Measurements from ENCODE around the gene ZG16. TPM values are rescaled to one million over a fixed set of nuclear protein-coding genes. Genes with fewer than 3 reads are reported as not detected.
"Not testable (repeated sequence)": the region's sequence is repeated elsewhere in the genome, so short reads cannot be mapped to it uniquely, and the experiment has no call there.

ZG16 gene
- total and polyA plus RNA-seq, 3 donors from 2014 or later: 0.12 TPM; not detected in 2

- intact Hi-C loops (cut with DNase I; ENCODE audit: low total_unique reads): no loop called here
- TF ChIP-seq POLR2A (IDR thresholded peaks at IDR 0.05) (no peak), CTCF (IDR thresholded peaks at IDR 0.05) (no peak)
- Histone ChIP-seq H3K9me3 (no peaks in the 10 kb centered on the region), H3K4me3 (no peak overlapping the region), H3K36me3 (ENCODE audit: low read depth, missing control alignments) (no peaks in the 10 kb centered on the region), H3K27me3 (no peaks in the 10 kb centered on the region), H3K4me1 (no peaks in the 10 kb centered on the region), H3K27ac (no peak overlapping the region)
- WGBS, 2 donors: 84 to 85% methylated on average over 16 of the region's 16 CpGs
- no peak for DNase-seq
These were observed 32.8 kb upstream of the ZG16 start for GRCh38 chr16:29745121-29745852.

GRCh38 chr16:29745853-29746345 is 32.2 kb upstream of the ZG16 start, which contains the start of gene C16orf54:
Gene C16orf54 (minus strand): TSS chr16:29745990. CDS start chr16:29744951, 1,039 bp downstream.
- no peaks in the 10 kb centered on the region for H3K9me3 ChIP-seq
- DNase-seq: peak; percentile 27
- H3K27ac ChIP-seq: no peak within 1 kb of the TSS
- no peaks in the 10 kb centered on the region for H3K36me3 ChIP-seq (ENCODE audit: low read depth, missing control alignments)
- intact Hi-C loops (cut with DNase I; ENCODE audit: low total_unique reads): no loop called here
- TF ChIP-seq POLR2A (IDR thresholded peaks at IDR 0.05): no peak
- no peak for TF ChIP-seq CTCF (IDR thresholded peaks at IDR 0.05)
- H3K4me3 ChIP-seq: no peak within 1 kb of the TSS
- 74 to 87% methylated on average over 9 to 11 of the region's 12 CpGs for WGBS, 2 donors
- no peaks in the 10 kb centered on the region for H3K4me1 ChIP-seq
- no peaks in the 10 kb centered on the region for H3K27me3 ChIP-seq

GRCh38 chr16:29746518-29746917 is 31.5 kb upstream of the ZG16 start:
- H3K27ac ChIP-seq; H3K4me1 ChIP-seq; H3K36me3 ChIP-seq (ENCODE audit: low read depth, missing control alignments); H3K27me3 ChIP-seq; DNase-seq; H3K4me3 ChIP-seq; intact Hi-C loops (cut with DNase I; ENCODE audit: low total_unique reads); H3K9me3 ChIP-seq: not testable (repeated sequence)
- 55 to 88% methylated on average over 3 to 4 of the region's 4 CpGs for WGBS, 2 donors

- intact Hi-C loops (cut with DNase I; ENCODE audit: low total_unique reads): no loop called here
- Histone ChIP-seq H3K4me1 (no peaks in the 10 kb centered on the region), H3K36me3 (ENCODE audit: low read depth, missing control alignments) (no peaks in the 10 kb centered on the region), H3K27me3 (no peaks in the 10 kb centered on the region), H3K4me3 (peak overlapping the region in 1 of 2 donors; percentile 5), H3K27ac (no peak overlapping the region), H3K9me3 (no peaks in the 10 kb centered on the region)
- TF ChIP-seq POLR2A (IDR thresholded peaks at IDR 0.05) (no peak), CTCF (IDR thresholded peaks at IDR 0.05) (no peak)
- DNase-seq: no peak
- WGBS, 2 donors: 64 to 84% methylated on average over 7 to 20 of the region's 30 CpGs
These were observed 29.9 kb upstream of the ZG16 start for GRCh38 chr16:29747947-29748759.

GRCh38 chr16:29748760-29749149 is 29.3 kb upstream of the ZG16 start:
- H3K27me3 ChIP-seq; H3K36me3 ChIP-seq (ENCODE audit: low read depth, missing control alignments); H3K9me3 ChIP-seq; H3K27ac ChIP-seq; intact Hi-C loops (cut with DNase I; ENCODE audit: low total_unique reads); H3K4me1 ChIP-seq: not testable (repeated sequence)
- peak; percentile 72 for DNase-seq
- 53 to 68% methylated on average over 4 of the region's 4 CpGs for WGBS, 2 donors
- peak overlapping the region in 1 of 2 donors; percentile 17 for H3K4me3 ChIP-seq
